Measurements from ENCODE around the gene HECTD1.

HECTD1 gene

DNA sequence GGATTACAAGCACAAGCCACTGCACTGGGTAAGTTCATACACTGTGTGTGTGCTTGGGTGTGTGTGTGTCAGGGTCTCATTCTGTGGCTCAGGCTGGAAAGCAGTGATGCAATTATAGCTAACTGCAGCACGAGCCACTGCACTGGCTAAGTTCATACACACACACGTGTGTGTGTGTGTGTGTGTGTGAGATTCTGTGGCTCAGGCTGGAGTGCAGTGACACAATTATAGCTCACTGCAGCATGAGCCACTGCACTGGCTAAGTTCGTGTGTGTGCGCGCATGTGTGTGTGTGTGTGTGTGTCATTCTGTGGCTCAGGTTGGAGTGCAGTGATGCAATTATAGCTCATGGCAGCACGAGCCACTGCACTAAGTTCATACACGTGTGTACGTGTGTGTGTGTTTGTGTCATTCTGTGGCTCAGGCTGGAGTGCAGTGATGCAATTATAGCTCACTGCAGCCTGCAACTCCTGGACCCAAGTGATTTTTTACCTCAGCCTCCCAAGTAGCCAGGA, 85.4 kb downstream of the HECTD1 start:
- no peaks in the 10 kb centered on the region for H3K9me3 ChIP-seq
- H3K4me3 ChIP-seq (ENCODE audit: low read depth, low read length): no peak overlapping the region
- peaks cover 72% of the 10 kb centered on the region for H3K36me3 ChIP-seq
- H3K4me1 ChIP-seq: no peaks in the 10 kb centered on the region
- no peaks in the 10 kb centered on the region for H3K27me3 ChIP-seq
- TF ChIP-seq, protein P1, sequence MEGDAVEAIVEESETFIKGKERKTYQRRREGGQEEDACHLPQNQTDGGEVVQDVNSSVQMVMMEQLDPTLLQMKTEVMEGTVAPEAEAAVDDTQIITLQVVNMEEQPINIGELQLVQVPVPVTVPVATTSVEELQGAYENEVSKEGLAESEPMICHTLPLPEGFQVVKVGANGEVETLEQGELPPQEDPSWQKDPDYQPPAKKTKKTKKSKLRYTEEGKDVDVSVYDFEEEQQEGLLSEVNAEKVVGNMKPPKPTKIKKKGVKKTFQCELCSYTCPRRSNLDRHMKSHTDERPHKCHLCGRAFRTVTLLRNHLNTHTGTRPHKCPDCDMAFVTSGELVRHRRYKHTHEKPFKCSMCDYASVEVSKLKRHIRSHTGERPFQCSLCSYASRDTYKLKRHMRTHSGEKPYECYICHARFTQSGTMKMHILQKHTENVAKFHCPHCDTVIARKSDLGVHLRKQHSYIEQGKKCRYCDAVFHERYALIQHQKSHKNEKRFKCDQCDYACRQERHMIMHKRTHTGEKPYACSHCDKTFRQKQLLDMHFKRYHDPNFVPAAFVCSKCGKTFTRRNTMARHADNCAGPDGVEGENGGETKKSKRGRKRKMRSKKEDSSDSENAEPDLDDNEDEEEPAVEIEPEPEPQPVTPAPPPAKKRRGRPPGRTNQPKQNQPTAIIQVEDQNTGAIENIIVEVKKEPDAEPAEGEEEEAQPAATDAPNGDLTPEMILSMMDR (IDR thresholded peaks at IDR 0.05; ENCODE audit: low read depth, low read length): no peak
- no peak for DNase-seq

DNA sequence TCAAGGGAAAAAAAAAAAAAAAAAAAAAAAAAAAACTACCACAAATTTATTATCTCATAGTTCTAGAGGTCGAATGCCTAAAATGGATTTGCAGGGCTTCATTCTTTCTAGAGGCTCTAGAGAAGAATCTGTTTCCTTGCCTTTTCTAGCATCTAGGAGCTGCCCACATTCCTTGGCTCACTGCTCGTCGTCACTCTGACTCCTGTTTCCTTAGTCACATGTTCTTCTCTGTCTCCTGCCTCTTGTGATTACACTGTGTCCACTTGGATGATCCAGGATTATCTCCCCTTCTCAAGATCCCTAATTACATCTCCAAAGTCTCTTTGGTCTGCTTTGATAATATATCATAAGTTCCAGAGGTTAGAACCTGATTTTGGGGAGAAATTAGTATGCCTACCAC, 88.7 kb downstream of the HECTD1 start:
- peaks cover 80% of the 10 kb centered on the region for H3K36me3 ChIP-seq
- H3K9me3 ChIP-seq: no peaks in the 10 kb centered on the region
- TF ChIP-seq, protein P1 (IDR thresholded peaks at IDR 0.05; ENCODE audit: low read depth, low read length): no peak
- DNase-seq: no peak
- H3K27me3 ChIP-seq: no peaks in the 10 kb centered on the region
- H3K4me3 ChIP-seq (ENCODE audit: low read depth, low read length): no peak overlapping the region
- H3K4me1 ChIP-seq: no peaks in the 10 kb centered on the region

DNA sequence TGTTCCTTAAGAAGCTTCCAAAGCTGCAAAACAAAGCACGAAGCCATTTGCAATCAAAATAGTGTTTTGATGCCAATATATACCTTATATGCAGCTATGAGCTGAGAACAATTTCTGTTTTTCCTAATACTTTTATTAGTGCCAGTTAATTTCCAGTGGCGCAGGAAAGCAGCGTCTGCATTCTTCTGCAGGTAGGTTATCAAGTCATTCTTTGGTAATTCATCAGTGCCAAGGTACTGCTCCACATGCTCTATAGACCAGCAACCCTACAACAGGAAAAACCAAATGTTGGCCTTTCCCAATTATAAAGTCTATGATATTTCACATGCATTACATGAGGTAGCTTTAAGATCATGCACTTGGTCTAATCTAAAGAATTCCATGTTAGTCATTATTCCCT, 93.8 kb downstream of the HECTD1 start:
- Histone ChIP-seq H3K4me3 (ENCODE audit: low read depth, low read length) (no peak overlapping the region), H3K27me3 (no peaks in the 10 kb centered on the region), H3K4me1 (no peaks in the 10 kb centered on the region), H3K9me3 (no peaks in the 10 kb centered on the region), H3K36me3 (peaks cover 71% of the 10 kb centered on the region)
- TF ChIP-seq, protein P1 (IDR thresholded peaks at IDR 0.05; ENCODE audit: low read depth, low read length): no peak
- no peak for DNase-seq

- DNase-seq: no peak
- Histone ChIP-seq H3K4me3 (ENCODE audit: low read depth, low read length) (no peak overlapping the region), H3K9me3 (no peaks in the 10 kb centered on the region), H3K27me3 (no peaks in the 10 kb centered on the region), H3K36me3 (peaks cover 69% of the 10 kb centered on the region), H3K4me1 (no peaks in the 10 kb centered on the region)
- TF ChIP-seq, protein P1 (IDR thresholded peaks at IDR 0.05; ENCODE audit: low read depth, low read length): no peak
Measured at GRCh38 chr14:31110872-31111271, 96.7 kb downstream of the HECTD1 start.

- no peak for DNase-seq
- Histone ChIP-seq H3K27me3 (no peaks in the 10 kb centered on the region), H3K4me1 (no peaks in the 10 kb centered on the region), H3K9me3 (no peaks in the 10 kb centered on the region), H3K36me3 (peaks cover 76% of the 10 kb centered on the region), H3K4me3 (ENCODE audit: low read depth, low read length) (no peak overlapping the region)
- TF ChIP-seq, protein P1 (IDR thresholded peaks at IDR 0.05; ENCODE audit: low read depth, low read length): no peak
Measured at GRCh38 chr14:31109257-31109656, 98.3 kb downstream of the HECTD1 start.

DNA sequence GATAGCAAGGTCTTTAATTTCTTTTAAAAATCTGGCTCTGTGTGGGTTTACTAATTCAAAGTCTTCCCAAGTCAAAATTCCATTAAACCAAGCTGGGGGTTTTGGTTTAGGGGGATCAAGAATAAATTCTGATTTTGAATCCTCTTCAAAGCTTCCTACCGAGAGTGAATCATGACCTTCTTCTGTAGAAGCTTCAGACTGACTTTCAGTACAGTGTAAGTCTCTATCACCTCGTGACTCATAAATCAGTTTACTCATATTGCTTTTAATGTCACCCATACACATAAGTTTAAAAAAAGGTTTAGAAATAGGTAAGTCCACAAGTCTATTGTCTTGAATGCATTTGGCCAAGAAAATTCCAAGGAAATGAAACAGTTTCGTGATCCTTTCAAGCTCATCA, 100.8 kb downstream of the HECTD1 start:
- TF ChIP-seq, protein P1 (IDR thresholded peaks at IDR 0.05; ENCODE audit: low read depth, low read length): no peak
- Histone ChIP-seq H3K36me3 (peaks cover 79% of the 10 kb centered on the region), H3K27me3 (no peaks in the 10 kb centered on the region), H3K4me3 (ENCODE audit: low read depth, low read length) (no peak overlapping the region), H3K9me3 (no peaks in the 10 kb centered on the region), H3K4me1 (no peaks in the 10 kb centered on the region)
- no peak for DNase-seq
